ENCODE data around the gene PLK1.

GRCh38 chr16:23694265-23694643 is 15.6 kb downstream of the PLK1 start:
- TF ChIP-seq, protein P1, sequence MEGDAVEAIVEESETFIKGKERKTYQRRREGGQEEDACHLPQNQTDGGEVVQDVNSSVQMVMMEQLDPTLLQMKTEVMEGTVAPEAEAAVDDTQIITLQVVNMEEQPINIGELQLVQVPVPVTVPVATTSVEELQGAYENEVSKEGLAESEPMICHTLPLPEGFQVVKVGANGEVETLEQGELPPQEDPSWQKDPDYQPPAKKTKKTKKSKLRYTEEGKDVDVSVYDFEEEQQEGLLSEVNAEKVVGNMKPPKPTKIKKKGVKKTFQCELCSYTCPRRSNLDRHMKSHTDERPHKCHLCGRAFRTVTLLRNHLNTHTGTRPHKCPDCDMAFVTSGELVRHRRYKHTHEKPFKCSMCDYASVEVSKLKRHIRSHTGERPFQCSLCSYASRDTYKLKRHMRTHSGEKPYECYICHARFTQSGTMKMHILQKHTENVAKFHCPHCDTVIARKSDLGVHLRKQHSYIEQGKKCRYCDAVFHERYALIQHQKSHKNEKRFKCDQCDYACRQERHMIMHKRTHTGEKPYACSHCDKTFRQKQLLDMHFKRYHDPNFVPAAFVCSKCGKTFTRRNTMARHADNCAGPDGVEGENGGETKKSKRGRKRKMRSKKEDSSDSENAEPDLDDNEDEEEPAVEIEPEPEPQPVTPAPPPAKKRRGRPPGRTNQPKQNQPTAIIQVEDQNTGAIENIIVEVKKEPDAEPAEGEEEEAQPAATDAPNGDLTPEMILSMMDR (conservative IDR thresholded peaks at IDR 0.05; ENCODE audit: low read length) = no peak
- TF ChIP-seq EZH2phosphoT487 (IDR thresholded peaks at IDR 0.05; ENCODE audit: borderline replicate concordance, low read depth, low read length) = no peak

Measured in OCI-LY7 (cell line).